Measurements from ENCODE around the gene PAK1. TPM values are rescaled to one million over a fixed set of nuclear protein-coding genes. Genes with fewer than 3 reads are reported as not detected.

Gene PAK1
- total RNA-seq, 2 experiments from 2014 or later: 85.7 to 91.5 TPM

Other genes starting within 250 kb of the PAK1 start
- gene GDPD4, start 172.4 kb downstream of the PAK1 start, total RNA-seq: not detected
- gene AQP11, start 115.9 kb upstream of the PAK1 start, total RNA-seq: under 1 TPM; 0.21 to 0.39 TPM
- gene CLNS1A, start 163.7 kb upstream of the PAK1 start, total RNA-seq: 100 to 1,000 TPM in 1 of 2 experiments, 10 to 100 TPM in 1; 99.9 to 103 TPM

Measured in activated CD8-positive, alpha-beta T cell treated with anti-CD3 and anti-CD28 coated beads, Interleukin-2, amount 10 ng/mL, durations not matched to agents 7 days and 5 days (primary cell).